Activated naive CD8-positive, alpha-beta T cell treated with anti-CD3 and anti-CD28 coated beads for 36 hours (primary cell): ENCODE data around the gene MACROD2. TPM values are rescaled to one million over a fixed set of nuclear protein-coding genes. Genes with fewer than 3 reads are reported as not detected.
"Not testable (repeated sequence)": the region's sequence is repeated elsewhere in the genome, so short reads cannot be mapped to it uniquely, and the experiment has no call there.

Experiments used
- DNase-seq: peaks from one replicate; pipeline ENCODE4 v3.0.0; 2021
- H3K27ac Mint-ChIP-seq: one replicate; pipeline ENCODE4 v1.8.0; 2022; ENCODE audit warnings: mild to moderate bottlenecking, moderate library complexity, mixed read lengths
- H3K27me3 Mint-ChIP-seq: one replicate; pipeline ENCODE4 v1.8.0; 2022; ENCODE audit warnings: mild to moderate bottlenecking, mixed read lengths
- H3K36me3 Mint-ChIP-seq: one replicate; pipeline ENCODE4 v1.8.0; 2021; ENCODE audit warnings: mild to moderate bottlenecking, mixed read lengths
- H3K4me1 Mint-ChIP-seq: one replicate; pipeline ENCODE4 v1.8.0; 2021; ENCODE audit warnings: mixed read lengths
- H3K4me3 Mint-ChIP-seq: one replicate; pipeline ENCODE4 v1.8.0; 2022; ENCODE audit warnings: mild to moderate bottlenecking, moderate library complexity, mixed read lengths
- H3K9me3 Mint-ChIP-seq: one replicate; pipeline ENCODE4 v1.8.0; 2022; ENCODE audit warnings: mixed read lengths
- total RNA-seq, 2 experiments: library from RNA; stranded (reverse); gene quantifications; one replicate each; pipeline ENCODE4 v1.2.3, GENCODE V29; 2021

MACROD2 gene
- total RNA-seq, 2 experiments from 2014 or later, result 0.12 to 0.14 TPM

- H3K4me3 Mint-ChIP-seq, result no peak overlapping the region
- no peaks in the 10 kb centered on the region for H3K36me3 Mint-ChIP-seq
- no peaks in the 10 kb centered on the region for H3K27me3 Mint-ChIP-seq
- H3K27ac Mint-ChIP-seq, result no peak overlapping the region
- no peak for DNase-seq
- peaks cover 2% of the 10 kb centered on the region for H3K9me3 Mint-ChIP-seq
- no peaks in the 10 kb centered on the region for H3K4me1 Mint-ChIP-seq
Observed at GRCh38 chr20:14193443-14193842, 198.1 kb downstream of the MACROD2 start.

- H3K36me3 Mint-ChIP-seq, result no peaks in the 10 kb centered on the region
- H3K9me3 Mint-ChIP-seq, result peaks cover 2% of the 10 kb centered on the region
- no peaks in the 10 kb centered on the region for H3K4me1 Mint-ChIP-seq
- no peak for DNase-seq
- H3K27ac Mint-ChIP-seq, result no peak overlapping the region
- no peak overlapping the region for H3K4me3 Mint-ChIP-seq
- H3K27me3 Mint-ChIP-seq, result no peaks in the 10 kb centered on the region
Observed at GRCh38 chr20:14193885-14194284, 198.6 kb downstream of the MACROD2 start.

GRCh38 chr20:14197097-14197496 lies 201.8 kb downstream of the MACROD2 start:
- DNase-seq, result no peak
- Mint-ChIP-seq H3K4me1 (no peaks in the 10 kb centered on the region), H3K36me3 (no peaks in the 10 kb centered on the region), H3K27ac (no peak overlapping the region), H3K27me3 (no peaks in the 10 kb centered on the region), H3K9me3 (peaks cover 5% of the 10 kb centered on the region), H3K4me3 (no peak overlapping the region)

GRCh38 chr20:14198416-14198815 lies 203.1 kb downstream of the MACROD2 start:
- peaks cover 5% of the 10 kb centered on the region for H3K9me3 Mint-ChIP-seq
- no peaks in the 10 kb centered on the region for H3K4me1 Mint-ChIP-seq
- no peak overlapping the region for H3K27ac Mint-ChIP-seq
- no peak overlapping the region for H3K4me3 Mint-ChIP-seq
- no peaks in the 10 kb centered on the region for H3K27me3 Mint-ChIP-seq
- no peaks in the 10 kb centered on the region for H3K36me3 Mint-ChIP-seq
- DNase-seq, result no peak

- no peaks in the 10 kb centered on the region for H3K4me1 Mint-ChIP-seq
- H3K27ac Mint-ChIP-seq, result no peak overlapping the region
- H3K9me3 Mint-ChIP-seq, result peaks cover 4% of the 10 kb centered on the region
- H3K4me3 Mint-ChIP-seq, result no peak overlapping the region
- no peak for DNase-seq
- H3K27me3 Mint-ChIP-seq, result no peaks in the 10 kb centered on the region
- H3K36me3 Mint-ChIP-seq, result no peaks in the 10 kb centered on the region
Observed at GRCh38 chr20:14199111-14199510, 203.8 kb downstream of the MACROD2 start.

- DNase-seq, result no peak
- Mint-ChIP-seq H3K36me3 (no peaks in the 10 kb centered on the region), H3K9me3 (peaks cover 4% of the 10 kb centered on the region), H3K4me3 (no peak overlapping the region), H3K27ac (no peak overlapping the region), H3K27me3 (no peaks in the 10 kb centered on the region), H3K4me1 (no peaks in the 10 kb centered on the region)
Observed at GRCh38 chr20:14203657-14204056, 208.3 kb downstream of the MACROD2 start.

- Mint-ChIP-seq H3K27ac (no peak overlapping the region), H3K36me3 (no peaks in the 10 kb centered on the region), H3K4me3 (no peak overlapping the region), H3K27me3 (no peaks in the 10 kb centered on the region), H3K9me3 (no peaks in the 10 kb centered on the region), H3K4me1 (no peaks in the 10 kb centered on the region)
- no peak for DNase-seq
Observed at GRCh38 chr20:14207591-14207990, 212.3 kb downstream of the MACROD2 start.

GRCh38 chr20:14208956-14209355 lies 213.6 kb downstream of the MACROD2 start:
- Mint-ChIP-seq H3K27ac (no peak overlapping the region), H3K27me3 (no peaks in the 10 kb centered on the region), H3K9me3 (no peaks in the 10 kb centered on the region), H3K4me1 (no peaks in the 10 kb centered on the region), H3K4me3 (no peak overlapping the region), H3K36me3 (no peaks in the 10 kb centered on the region)
- DNase-seq, result no peak

GRCh38 chr20:14210146-14210545 lies 214.8 kb downstream of the MACROD2 start:
- DNase-seq, result no peak
- no peak overlapping the region for H3K27ac Mint-ChIP-seq
- no peaks in the 10 kb centered on the region for H3K36me3 Mint-ChIP-seq
- H3K27me3 Mint-ChIP-seq, result no peaks in the 10 kb centered on the region
- no peaks in the 10 kb centered on the region for H3K9me3 Mint-ChIP-seq
- H3K4me3 Mint-ChIP-seq, result no peak overlapping the region
- no peaks in the 10 kb centered on the region for H3K4me1 Mint-ChIP-seq

- Mint-ChIP-seq H3K36me3 (peaks cover 1% of the 10 kb centered on the region), H3K27me3 (no peaks in the 10 kb centered on the region), H3K9me3 (peaks cover 6% of the 10 kb centered on the region), H3K4me3 (no peak overlapping the region), H3K4me1 (no peaks in the 10 kb centered on the region), H3K27ac (no peak overlapping the region)
- DNase-seq, result no peak
Observed at GRCh38 chr20:14214046-14214445, 218.7 kb downstream of the MACROD2 start.

GRCh38 chr20:14215880-14216279 lies 220.6 kb downstream of the MACROD2 start:
- H3K4me1 Mint-ChIP-seq, H3K4me3 Mint-ChIP-seq, H3K9me3 Mint-ChIP-seq, H3K27me3 Mint-ChIP-seq, DNase-seq, H3K27ac Mint-ChIP-seq, H3K36me3 Mint-ChIP-seq: not testable (repeated sequence)

- H3K4me1 Mint-ChIP-seq, result no peaks in the 10 kb centered on the region
- DNase-seq, result no peak
- no peak overlapping the region for H3K4me3 Mint-ChIP-seq
- H3K27ac Mint-ChIP-seq, result no peak overlapping the region
- H3K27me3 Mint-ChIP-seq, result no peaks in the 10 kb centered on the region
- H3K9me3 Mint-ChIP-seq, result peaks cover 6% of the 10 kb centered on the region
- peaks cover 1% of the 10 kb centered on the region for H3K36me3 Mint-ChIP-seq
Observed at GRCh38 chr20:14219801-14220461, 224.6 kb downstream of the MACROD2 start.

GRCh38 chr20:14220986-14221385 lies 225.7 kb downstream of the MACROD2 start:
- H3K27ac Mint-ChIP-seq, result no peak overlapping the region

GRCh38 chr20:14223806-14224205 lies 228.5 kb downstream of the MACROD2 start:
- no peak for DNase-seq
- H3K4me3 Mint-ChIP-seq, result no peak overlapping the region
- H3K27ac Mint-ChIP-seq, result no peak overlapping the region
- H3K27me3 Mint-ChIP-seq, result peaks cover 7% of the 10 kb centered on the region
- H3K4me1 Mint-ChIP-seq, result no peaks in the 10 kb centered on the region
- H3K9me3 Mint-ChIP-seq, result no peaks in the 10 kb centered on the region
- H3K36me3 Mint-ChIP-seq, result no peaks in the 10 kb centered on the region

More at GRCh38 chr20:14220986-14221385, 225.7 kb downstream of the MACROD2 start:
- Mint-ChIP-seq H3K9me3 (no peaks in the 10 kb centered on the region), H3K27me3 (peaks cover 3% of the 10 kb centered on the region), H3K36me3 (peaks cover 1% of the 10 kb centered on the region), H3K4me1 (no peaks in the 10 kb centered on the region), H3K4me3 (no peak overlapping the region)
- no peak for DNase-seq

- H3K9me3 Mint-ChIP-seq, H3K27ac Mint-ChIP-seq, H3K4me1 Mint-ChIP-seq, H3K27me3 Mint-ChIP-seq, DNase-seq, H3K36me3 Mint-ChIP-seq, H3K4me3 Mint-ChIP-seq: not testable (repeated sequence)
Observed at GRCh38 chr20:14226051-14227049, 231.0 kb downstream of the MACROD2 start.
